Hypothalamus (tissue), 51 donors: ENCODE data around the gene SMURF1.
"Not testable (repeated sequence)": the region's sequence is repeated elsewhere in the genome, so short reads cannot be mapped to it uniquely, and the experiment has no call there.

Experiments used
- DNase-seq, 51 donors: peaks; one replicate each; lab custom pipeline; 2025; lab: John Stamatoyannopoulos, UW

SMURF1 gene

DNA sequence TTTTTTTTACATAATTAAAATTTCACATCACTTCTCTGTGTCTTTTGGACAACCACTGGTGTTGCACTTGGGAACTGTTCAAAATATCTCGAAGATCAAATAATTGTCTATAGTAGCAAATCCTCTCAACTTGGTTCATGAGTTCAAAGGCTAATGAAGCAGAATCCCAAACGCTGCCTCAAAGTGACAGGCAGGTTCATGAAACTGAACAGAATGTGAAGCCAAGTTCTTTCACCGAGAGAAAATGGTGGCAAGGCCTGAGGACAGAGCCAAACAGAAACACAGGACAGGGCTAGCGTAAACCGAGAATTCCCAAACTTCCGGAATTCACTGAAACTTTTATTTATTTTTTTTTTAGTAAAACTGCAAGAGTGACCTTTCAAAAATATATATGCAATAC lies 21.1 kb downstream of the SMURF1 start:
- DNase-seq: no peak

DNA sequence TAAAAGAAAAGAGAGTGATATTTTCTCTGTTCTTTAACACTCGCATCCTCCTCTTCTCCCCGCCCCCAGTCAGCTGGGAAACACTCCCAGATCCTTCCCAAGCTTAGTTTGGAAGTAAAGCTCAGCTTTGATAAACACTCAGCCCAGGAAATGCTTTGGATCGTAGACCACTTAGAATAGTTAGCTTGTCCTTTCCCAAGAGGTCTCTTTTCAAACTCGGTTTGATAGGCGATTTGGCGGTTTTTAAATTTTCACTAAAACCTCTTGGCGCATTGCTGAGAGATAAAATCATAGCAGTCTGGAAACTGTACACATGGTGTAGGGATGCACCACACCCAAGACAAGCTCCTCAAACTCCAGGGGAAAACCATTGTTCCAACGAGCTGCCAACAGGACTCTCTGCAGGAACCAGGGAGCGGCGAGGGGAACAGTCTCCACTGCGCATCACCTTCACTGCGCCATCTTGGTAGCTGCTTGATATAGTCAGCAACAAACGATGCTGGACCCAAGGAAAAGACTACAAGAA lies 22.3 kb downstream of the SMURF1 start:
- DNase-seq: no peak

DNA sequence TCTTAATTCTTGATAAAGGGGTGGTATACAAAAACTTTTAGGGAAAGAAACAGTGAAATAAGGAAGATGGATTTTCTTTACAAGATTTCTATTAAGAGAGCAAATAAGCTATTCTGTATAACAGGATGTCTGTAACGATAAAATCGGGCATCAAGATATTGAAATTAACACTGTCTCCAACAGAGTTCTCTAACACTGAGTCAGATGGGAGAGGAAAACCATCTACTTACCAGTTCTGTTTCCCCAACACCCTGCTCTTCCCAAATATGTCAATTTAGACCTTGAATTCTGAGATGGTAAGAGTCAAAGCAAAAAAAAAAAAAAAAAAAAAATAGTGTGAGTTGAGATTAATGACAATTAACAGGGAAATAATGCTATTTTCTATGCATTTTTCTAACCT lies 23.0 kb downstream of the SMURF1 start:
- no peak for DNase-seq

DNA sequence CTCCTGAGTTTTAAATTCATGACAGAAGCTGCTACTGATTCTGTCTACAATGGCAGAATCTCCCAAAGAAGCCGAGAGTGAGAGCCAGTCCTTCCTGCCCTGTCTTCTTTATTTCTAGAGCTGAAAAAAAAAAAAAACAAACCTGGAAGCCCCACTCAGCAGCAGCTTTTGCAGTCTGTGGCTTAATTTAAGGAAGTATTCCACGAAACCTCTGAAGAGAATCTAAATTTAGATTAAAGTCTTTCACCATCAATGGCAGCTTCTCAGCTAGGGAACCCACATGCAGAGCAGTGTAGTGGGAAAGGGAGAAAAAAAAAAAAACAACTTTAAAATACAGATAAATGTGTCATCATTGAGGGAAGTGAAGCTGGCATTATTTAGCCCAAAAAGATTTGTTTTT lies 23.4 kb downstream of the SMURF1 start:
- DNase-seq: peak in 1 of 51 donors; percentile 35

DNA sequence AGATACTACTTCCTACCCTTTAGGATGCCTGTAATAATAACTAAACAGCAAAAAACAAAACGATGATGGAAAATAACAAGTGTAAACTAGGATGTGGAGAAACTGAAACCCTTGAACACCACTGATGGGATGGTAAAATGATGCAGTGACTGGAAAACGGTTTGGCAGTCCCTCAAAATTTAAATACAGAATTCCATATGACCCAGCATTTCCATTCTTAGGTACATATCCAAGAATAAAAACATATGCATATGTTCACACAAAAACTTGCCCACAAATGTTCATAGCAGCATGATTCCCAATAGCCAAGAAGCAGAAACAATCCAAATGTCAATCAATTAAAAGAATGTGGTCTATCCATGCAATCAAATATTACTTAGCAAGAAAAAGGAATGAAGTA lies 25.8 kb downstream of the SMURF1 start:
- DNase-seq: no peak

DNA sequence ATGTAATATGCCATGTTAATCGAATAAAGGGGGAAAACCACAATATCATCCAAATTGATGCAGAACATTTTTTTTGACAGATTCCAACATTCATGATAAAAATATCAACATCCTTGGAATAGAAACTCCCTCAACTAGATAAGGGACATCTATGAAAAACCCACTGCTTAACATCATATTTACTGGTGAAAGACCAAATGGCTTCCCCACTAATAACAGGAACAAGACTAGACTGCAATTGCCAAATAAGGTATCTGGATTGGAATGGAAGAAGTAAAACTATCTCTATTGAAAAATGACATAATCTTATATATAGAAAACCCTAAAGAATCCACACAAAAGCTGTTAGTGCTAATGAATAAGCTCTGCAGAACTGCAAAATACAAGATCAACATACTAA lies 27.8 kb downstream of the SMURF1 start:
- DNase-seq: no peak

DNA sequence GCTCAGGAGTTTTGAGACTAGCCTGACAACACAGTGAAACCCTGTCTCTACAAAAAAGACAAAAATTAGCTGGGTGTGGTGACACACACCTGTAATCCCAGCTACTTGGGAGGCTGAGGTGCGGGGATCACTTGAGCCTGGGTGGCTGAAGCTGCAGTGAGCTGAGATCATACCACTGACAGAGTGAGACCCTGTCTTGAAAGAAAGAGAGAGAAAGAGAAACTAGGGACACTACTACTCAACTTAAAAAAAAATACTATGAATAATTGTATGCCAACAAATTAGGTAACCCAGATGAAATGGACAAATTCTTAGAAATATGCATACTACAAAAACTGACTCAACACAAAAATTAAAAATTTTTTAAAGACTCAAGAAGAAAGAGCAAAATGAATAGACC lies 28.5 kb downstream of the SMURF1 start:
- DNase-seq: no peak

DNA sequence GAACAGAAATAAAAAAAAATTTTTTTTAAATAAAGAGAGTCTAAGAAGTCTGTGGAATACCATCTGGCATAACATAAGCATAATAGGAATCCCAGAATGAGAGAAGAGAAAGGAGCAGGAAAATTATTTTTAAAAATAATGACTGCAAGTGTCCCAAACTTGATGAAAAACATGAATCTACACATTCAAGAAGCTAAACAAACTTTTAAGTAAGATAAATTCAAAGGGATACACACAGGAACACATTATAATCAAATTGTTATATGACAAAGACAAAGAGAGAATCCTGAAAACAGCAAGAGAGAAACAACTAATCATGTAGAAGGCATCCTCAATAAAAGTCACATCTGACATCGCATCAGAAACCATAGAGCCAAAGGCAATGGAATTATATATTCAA lies 30.9 kb downstream of the SMURF1 start:
- no peak for DNase-seq

DNA sequence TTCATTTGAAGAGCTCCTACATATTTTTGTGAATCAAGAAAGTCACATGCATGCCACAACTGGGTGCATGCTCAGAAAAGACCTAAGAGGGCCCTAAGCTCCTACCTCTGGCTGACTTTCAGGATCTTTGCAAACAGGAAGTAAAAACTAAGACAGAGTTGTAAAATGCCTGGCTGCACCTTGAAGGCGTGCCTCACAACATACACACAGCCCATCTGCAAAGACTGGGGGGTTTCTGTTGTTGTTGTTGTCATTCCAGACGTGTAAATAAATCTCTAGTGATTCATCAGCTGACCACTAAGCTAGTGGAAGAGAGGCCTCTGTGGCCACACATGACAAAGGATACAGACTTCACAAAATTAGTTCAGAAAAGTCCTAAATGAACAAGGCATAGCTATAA lies 31.8 kb downstream of the SMURF1 start:
- DNase-seq: no peak

DNA sequence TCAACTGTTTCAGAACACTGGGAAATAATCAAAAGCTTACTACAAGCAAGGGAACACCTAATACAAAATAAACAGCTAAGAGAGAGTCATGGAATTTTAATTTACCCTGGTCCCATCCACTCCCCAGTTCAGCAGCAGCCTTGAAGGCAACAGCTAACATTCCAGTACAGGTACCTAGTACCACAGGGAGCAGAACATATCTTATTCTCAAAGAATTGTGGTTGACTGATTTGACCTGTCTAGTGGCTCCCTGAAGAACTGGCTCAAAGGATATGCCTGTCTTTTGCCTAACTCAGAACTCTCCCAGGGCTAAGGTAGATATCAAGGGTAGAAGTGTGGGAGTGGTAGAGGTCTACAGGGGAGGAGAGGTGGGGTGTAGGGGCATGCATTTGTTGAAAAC lies 32.3 kb downstream of the SMURF1 start:
- DNase-seq: no peak

DNA sequence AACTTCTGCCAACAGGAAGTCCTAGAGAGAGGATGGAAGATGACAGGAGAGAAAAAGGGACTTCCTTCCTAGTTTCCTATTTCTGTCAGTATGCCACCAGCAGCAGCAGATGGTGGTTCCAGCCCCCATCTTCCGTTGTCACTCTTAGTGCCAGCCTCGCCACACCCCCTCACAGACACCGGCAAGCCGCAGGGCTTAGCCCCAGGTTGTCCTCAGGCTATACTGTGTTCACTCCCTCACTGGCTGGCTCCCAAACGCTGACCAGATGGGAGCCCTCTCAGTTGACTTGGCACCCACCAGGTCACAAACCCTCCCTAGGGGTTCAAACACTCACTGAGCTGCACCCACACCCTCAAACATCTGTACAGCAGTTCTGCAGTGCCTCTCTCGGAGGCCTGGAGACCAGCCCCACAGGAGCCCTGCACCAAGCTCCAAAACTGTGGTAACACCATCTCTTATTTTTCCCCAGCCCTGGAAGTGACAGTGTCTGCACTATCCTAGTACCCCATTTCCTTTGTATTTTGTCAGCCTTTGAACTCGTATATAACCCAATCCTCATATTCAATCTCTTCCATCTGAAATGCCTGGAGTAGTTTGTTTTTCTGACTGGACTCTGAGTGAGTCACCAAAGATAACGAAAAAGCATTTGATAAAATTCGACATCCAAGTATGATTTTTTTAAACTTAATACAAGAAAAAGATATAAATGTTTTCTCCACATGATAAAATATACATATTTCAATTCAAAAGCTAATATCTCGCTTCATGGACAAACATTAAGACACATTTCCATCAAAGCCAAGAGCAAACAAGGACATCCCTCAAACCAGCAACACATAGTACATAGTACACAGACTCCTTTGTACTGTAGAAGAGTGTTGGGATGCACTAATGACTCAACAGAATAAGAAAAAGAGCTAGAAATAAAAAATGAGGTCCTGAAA lies 34.5 kb downstream of the SMURF1 start:
- DNase-seq: peak in 3 of 51 donors; percentile 11 to 36 (median 16)

DNA sequence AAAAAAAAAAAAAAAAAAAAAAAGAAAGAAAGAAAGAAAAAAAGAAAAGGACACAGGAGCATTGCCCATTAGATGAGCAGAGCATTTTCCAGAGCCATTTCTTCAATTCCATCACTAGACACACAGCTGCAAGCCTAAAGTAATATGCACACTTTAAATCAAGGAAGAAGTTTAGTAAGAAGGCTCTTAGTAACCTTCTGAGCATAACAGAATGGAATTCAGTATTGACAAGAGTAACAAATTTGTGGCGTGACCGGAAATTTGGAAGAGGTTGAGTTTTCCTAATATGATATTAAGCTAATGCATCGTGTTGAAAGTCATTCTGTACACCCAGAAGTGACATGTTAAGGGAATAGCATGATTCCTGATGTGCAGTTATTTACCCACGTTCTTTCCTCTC lies 35.3 kb downstream of the SMURF1 start:
- DNase-seq: no peak

DNA sequence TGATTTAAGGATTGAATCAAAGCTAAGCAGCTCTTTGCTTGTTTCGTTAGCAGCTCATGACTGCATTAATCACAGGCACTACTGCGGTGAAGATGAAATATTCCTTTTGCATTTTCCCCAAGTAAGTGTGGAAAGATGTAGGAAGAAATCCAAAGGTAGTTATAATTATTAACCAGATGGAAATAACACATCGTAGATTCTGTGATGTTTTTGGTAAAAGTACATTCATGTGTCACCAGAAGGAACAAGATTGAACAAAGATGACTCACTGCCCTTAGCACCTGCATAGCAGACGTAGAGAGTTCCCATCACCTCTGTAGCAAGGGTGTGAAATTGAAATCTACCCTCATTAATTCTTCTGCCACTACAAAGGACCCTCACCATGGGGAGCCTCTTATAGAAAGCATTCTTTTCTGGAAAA lies 37.1 kb downstream of the SMURF1 start:
- DNase-seq: no peak

DNA sequence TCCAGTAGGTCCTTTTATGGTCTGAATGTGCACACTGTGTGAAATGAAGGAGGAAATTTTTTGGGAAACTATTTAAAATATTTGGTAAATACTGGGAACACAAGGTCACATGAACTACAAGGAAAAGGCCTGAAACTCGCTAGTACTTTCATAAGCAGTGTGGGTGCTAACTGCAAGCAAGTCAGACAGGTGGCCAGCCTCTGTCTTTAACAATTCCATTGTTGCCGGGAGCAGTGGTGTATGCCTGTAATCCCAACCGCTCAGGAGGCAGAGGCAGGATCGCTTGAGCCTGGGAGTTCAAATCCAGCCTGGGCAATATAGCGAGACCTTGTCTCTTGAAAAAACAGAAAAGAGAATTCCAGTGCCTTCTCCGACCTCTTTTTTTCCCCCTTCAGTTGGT lies 37.5 kb downstream of the SMURF1 start:
- DNase-seq: no peak

DNA sequence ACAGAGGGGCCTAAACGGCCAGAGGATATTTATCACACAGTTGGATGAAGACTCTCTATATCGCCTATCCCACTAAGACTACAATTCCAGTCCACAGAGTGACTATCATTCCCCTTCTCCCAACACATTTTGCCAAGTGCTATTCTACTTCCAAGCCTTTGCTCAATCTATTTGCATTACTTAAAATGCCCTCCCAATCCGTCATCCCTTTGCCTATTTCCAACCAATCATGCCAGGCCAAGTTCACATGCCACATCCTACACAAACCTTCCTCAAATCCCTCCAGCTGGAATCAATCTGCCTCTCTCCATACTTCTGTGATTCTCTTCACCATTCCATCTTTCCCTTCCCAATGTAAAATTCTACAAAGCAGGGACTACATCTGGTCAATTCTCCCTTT lies 38.2 kb downstream of the SMURF1 start:
- no peak for DNase-seq

DNA sequence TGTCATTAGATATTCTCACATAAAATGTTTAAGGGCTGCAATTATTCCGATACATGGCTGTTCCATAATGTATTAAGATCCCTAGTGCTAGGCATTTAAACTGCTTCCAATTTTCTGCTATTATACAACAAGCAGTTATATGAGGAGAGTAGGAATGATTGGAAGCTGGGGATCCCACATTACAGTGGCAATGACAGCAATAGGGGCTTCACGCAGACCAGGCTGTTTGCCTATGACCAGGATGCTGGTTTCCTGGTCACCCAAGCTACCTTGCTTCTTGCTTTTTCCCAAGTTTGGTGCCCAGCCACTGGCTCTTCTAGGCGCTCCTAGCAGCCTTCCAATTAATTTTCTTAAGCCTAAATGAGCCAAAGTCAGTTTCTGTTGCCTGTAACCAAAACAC lies 39.3 kb downstream of the SMURF1 start:
- DNase-seq: no peak

DNA sequence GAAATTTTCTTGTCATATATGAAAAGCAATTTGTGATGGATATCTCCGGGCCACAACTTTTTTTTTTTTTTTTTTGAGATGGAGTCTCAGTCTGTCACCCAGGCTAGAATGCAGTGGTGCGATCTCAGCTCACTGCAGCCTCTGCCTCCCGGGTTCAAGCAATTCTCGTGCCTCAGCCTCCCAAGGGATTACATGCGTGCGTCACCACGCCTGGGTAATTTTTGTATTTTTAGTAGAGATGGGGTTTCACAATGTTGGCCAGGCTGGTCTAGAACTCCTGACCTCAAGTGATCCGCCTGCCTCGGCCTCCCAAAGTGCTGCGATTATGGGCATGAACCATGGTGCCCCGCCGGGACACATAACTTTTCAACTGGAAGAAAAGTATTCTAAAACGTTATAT lies 40.1 kb downstream of the SMURF1 start:
- DNase-seq: not testable (repeated sequence)

DNA sequence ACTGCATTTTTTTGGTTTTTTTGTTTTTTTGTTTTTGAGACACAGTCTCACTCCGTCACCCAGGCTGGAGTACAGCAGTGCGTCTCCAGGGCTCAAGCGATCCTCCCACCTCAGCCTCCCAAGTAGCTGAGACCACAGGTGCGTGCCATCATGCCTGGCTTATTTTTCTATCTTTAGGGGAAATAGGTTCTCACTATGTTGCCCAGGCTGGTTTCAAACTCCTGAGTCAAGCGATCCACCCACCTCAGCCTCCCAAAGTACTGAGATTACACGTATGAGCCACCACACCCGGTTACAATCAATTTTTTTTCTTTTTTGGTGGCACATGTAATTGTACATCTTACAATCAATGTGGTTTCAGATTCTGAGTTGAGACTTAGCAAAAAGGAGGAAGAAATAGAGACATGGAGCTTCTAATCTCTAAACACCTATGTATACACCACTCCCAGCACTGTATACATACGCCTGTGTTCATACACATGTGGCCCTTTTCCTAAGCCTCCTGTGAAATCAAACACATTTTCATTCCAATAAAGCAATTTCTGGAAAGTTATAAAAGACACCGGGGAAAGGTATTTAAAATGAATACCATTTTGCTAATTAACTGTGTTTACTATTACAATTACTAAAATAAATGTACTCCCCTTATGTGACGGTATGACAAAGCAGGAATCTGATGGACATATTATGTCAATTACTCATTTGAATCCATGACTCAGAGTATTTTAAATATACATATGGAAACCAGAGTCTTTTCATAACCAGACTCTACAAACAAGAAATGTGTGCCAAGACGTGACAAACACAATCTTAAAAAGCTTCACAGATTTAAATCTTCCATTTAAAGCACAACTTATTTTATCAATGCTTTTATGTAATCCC lies 40.9 kb downstream of the SMURF1 start:
- no peak for DNase-seq

DNA sequence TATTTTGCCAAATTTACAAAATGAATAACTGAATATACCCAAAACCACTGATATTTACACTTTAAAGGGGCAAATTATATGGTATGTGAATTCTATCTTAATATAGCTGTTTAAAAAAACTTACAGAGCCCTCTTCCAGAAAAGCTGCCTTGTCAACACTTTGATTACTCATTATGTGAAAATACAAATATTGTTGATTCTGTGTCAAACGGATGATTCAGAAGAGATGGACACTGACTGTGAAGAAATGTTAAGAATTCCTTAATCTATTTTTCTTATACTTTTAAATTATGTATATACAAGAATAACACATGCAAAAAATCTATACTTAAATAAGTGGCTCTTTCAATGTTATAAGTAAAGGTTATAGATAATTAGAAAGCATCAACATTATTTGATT lies 41.5 kb downstream of the SMURF1 start:
- DNase-seq: no peak

DNA sequence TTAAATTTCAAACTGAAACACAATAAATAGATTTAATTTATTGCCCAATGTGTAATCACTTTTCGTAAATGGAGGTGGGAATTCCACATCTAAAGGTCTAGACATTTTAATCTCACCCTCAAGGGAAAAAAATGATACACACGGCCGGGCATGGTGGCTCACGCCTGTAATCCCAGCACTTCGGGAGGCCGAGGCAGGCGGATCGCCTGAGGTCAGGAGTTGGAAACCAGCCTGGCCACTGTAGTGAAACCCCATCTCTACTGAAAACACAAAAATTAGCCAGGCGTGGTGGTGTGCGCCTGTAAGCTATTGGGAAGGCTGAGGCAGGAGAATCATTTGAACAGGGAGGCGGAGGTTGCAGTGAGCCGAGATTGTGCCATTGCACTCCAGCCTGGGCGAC lies 42.4 kb downstream of the SMURF1 start:
- DNase-seq: not testable (repeated sequence)

DNA sequence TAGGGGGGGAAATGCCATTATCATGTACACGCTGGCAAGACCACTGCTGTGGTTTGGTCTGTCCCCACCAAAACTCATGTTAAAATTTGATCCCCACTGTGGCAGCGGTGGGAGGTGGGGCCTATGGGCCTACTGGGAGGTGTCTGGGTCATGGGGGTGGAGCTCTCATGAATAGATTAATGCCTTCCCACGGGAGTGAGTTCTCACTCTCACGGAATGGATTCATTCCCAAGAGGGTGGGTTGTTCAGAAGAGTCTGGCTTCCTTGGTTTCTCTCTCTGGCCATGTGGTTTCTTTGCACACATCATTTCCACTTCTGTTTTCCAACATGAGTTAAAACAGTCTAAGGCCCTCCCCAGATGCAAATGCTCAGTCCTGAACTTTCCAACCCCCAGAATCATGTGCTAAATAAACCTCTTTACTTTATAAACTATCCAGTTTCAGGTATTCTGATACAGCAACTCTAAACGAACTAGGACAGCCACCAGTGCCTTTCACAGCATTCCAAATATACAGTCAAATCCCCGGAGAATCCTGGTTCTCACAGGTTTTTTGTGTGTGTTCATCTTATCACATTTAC lies 44.3 kb downstream of the SMURF1 start:
- no peak for DNase-seq
